Stimulated activated CD4-positive, alpha-beta T cell treated with anti-CD3 and anti-CD28 coated beads, Interleukin-4, amount 100 ng/mL, for 1 hour (primary cell): ENCODE results near the gene YPEL1.
"Not testable (repeated sequence)": the region's sequence is repeated elsewhere in the genome, so short reads cannot be mapped to it uniquely, and the experiment has no call there.

ENCODE experiments used
- DNase-seq: peaks from one replicate; pipeline ENCODE4 v3.0.0-alpha.2; 2020

YPEL1 gene

DNA sequence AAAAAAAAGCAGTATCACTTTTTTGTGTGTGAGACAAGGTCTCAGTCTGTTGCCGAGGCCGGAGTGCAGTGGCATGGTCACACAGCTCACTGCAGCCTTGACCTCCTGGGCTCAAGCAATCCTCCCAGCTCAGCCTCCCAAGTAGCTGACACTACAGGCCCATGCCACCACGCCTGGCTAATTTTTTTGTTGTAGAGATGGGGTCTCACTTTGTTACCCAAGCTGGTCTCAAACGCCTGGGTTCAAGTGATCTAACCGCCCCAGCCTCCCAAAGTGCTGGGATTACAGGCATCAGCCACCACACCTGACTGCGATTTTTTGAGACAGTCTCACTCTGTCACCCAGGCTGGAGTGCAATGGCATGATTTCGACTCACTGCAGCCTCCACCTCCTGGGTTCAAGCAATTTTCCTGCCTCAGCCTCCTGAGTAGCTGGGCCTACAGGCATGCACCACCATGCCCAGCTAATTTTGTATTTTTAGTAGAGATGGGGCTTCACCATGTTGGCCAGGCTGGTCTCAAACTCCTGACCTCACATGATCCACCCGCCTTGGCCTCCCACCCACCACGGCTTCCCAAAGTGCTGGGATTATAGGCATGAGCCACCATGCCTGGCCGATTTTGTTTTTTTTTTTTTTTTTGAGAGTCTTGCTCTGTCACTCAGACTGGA, 15.3 kb downstream of the YPEL1 start:
- not testable (repeated sequence) for DNase-seq

- no peak for DNase-seq
Observed at GRCh38 chr22:21719024-21719423, 16.6 kb downstream of the YPEL1 start.

DNA sequence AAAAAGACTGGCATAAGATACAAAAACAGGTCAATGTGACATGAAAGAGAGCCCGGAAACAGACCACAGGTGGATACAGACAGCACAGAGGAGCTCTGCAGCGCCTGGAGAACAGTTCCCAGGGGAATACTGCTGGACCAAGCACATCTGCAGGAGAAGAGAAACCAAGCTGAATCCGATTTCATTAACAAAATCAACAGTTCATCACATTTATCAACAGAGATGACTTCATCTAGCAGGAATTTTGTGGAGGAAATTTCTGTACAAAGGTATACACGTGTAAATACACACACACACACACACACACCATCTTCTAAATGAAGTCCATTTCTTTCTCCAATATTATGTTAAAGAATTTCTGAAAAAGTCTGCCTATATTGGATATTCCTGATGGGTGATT, 17.1 kb downstream of the YPEL1 start:
- no peak for DNase-seq

DNA sequence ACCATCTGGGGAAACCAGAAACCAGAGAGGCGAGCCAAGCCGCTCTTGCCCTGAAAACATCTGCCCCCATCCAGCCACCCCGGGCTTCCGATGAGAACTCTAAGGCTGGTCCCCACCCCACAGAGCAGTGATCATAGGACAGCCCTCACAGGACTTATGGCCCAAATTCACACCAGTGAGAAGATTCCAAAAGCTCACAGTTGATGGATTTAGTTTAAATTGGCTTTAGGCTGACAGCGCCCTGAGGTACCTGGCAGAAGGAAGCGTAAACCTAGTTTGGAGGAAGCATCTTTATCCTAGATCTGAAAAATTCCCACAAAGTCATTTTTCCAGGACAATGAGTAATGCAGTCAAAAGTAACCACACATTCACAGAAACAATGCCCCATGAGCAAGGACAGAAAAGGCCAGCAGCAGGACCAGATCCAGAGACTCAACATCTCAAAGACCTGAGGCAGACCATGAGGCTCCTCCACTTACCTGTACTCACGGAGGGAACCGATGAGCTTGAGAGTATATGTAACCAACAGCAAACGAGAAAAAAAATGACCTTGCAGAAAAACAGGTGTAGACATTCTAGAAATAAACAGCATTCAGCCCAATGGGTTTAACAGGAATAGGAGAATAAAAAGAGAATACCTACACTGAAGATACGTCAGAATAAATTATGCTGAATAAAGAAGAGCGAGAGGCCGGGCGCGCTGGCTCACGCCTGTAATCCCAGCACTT, 19.0 kb downstream of the YPEL1 start:
- not testable (repeated sequence) for DNase-seq

GRCh38 chr22:21714786-21715185, 20.8 kb downstream of the YPEL1 start:
- no peak for DNase-seq

- no peak for DNase-seq
Observed at GRCh38 chr22:21714059-21714770, 21.4 kb downstream of the YPEL1 start.

- no peak for DNase-seq
Observed at GRCh38 chr22:21713428-21714058, 22.1 kb downstream of the YPEL1 start.

- peak; percentile 50 for DNase-seq
Observed at GRCh38 chr22:21712751-21713427, 22.7 kb downstream of the YPEL1 start.

DNA sequence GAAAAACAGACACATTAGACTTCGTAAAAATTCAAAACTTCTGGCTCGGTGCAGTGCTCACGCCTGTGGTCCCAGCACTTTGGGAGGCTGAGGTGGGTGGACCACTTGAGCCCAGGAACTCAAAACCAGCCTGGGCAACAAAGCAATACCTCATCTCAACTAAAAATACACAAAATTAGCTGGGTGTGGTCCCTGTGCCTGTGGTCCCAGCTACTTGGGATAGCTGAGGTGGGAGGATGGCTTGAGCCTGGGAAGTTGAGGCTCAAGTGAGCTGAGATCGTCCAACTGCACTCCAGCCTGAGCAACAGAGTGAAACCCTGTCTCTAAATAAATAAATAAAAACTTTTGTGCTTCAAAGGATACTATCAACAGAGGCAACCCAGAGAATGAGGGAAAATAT, 23.7 kb downstream of the YPEL1 start:
- no peak for DNase-seq

GRCh38 chr22:21710156-21710555, 25.4 kb downstream of the YPEL1 start:
- DNase-seq, result no peak

DNA sequence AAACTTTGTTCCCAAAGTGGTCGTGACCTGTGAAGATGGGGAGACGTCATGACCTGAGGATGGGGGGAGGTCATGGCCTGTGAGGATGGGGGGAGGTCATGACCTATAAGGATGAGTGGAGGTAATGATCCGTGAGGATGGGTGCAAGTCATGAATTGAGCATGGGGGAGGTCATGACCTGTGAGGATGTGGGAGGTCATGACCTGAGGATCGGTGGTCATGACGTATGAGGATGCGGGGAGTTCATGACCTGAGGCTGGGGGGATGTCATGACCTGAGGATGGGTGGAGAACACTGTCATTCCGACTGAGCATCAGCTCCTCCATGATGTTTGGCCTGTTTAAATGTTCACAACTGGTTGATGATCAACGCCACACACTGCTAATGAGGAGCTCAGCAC, 25.9 kb downstream of the YPEL1 start:
- DNase-seq, result no peak

DNA sequence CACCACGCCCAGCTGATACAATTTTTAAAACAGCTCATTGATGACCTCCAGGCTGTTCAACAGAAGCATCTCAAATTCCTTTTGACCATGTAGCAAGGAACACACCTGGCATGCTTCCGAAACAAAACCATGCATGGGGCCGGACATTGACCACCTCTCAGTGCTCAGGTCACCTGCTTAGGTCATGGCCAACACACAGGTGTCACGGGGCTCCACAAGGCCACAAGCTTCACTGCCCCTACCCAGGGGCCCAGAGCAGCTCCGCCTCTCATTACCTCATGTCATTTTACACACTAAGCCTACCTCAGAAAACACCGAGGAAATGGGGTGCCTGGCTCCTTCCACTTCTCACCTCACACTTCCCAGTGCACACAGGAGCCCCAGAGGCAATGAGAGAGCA, 26.6 kb downstream of the YPEL1 start:
- DNase-seq, result no peak

DNA sequence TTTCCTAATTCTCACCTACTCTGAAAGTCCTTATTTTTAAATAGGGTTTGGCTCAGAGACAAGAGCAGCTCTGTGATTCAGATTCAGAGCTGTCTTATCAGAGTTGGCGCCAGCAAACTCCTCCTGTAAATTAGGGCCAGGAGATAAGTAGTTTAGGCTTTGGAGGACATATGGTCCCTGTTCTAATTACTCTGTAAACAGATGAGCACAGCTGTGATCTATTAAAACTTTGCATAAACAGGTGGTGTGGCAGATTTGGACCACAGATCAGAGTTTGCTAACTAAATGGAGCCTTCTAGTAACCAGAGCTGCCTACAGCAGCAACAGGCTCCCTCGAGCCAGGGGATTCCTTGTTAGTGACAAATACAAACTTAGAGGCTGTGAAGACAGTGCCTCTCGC, 27.9 kb downstream of the YPEL1 start:
- DNase-seq, result no peak

DNA sequence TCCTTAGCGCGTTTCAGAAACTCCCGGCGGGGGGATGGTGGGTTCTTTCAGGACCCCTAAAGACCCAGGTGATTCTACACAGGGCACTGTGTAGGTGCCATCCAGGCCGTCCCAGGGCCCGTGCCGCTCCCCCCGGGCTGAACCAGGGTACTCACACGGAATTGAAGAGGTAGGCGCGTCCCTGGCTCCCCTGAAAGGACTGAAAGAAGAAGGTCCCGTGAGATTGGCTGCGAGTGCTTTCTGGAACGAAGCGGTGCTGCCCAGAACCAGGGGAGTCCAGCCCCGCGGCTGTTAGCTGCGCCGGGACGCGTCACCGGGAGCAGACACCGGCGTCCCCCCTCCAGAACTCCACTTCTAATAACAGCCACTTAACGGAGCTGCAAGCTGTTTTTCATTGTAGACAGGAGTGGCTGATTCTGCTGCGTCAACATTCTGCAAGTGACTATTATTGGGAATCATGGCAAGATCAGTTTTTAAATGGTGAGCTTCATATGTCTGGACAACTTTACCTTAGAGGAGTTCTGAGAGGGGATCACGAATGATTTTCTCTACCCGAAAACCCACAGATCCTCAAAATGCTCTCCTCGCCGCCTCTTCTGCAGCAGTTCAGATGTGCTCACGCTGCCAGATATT, 31.8 kb downstream of the YPEL1 start:
- DNase-seq, result no peak

DNA sequence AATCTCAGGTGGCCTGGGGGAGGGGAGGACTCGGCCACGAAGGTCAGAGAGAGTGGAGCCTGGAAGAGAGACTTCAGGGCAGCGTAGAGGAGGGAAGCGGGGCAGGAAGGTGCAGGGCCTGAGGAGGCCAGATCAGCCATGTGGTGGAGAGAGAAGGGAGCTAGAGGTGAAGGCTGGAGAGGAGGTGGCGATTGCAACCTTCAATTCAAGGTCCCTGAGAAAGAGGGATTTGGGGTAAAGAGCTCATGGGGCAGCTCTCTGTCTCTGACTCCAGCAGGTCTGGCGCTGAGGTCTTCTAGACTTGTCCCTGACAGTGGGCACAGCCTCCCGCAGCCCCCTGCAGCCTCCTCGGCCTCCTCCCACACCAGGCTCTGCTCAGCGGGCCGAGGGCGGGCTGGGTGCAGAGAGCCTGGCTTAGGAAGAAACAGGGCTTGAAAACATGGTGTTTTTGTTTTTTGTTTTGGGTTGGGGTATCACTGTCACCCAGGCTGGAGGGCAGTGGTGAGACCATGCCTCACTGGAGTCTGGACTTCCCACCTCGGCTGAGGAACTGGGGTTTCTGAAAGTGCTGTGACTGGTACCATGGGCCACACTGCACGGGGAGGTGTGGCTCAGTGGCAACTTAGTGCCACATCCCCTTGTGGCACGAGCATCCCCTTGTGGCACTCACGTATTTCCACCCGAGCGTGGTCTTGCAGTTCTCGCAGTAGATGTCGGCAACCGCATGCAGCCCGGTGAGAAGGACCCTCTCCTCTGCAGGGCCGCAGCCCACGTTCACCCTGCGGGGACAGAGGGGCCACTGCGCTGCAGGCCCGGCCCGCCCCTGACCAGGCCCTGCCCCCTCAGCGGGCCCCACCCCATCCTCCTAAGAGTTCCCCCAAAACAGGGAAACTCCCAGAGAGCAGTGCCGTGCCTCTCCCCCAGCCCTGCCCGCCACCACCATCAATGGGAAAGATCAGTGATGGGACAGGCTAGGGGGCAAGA, 32.6 kb downstream of the YPEL1 start:
- no peak for DNase-seq

DNA sequence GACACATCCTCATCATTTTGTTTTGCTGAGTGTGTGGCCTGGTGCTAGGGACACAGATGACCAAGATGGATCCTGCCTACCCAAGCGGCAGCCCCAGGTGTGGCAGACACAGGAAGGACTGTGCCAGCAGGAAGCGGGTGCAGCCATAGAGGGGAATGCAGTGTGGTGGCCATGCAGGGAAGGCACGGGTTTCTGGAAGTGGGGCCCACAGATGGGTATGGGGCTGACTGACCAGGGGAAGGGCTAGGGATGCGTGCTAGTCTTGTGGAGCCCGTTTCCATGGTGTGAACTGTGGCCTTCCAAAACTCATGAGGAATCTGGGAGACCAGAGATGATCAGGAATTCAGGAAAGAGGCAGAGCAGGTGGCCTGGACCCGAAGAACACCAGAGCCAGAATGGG, 33.5 kb downstream of the YPEL1 start:
- DNase-seq, result no peak

DNA sequence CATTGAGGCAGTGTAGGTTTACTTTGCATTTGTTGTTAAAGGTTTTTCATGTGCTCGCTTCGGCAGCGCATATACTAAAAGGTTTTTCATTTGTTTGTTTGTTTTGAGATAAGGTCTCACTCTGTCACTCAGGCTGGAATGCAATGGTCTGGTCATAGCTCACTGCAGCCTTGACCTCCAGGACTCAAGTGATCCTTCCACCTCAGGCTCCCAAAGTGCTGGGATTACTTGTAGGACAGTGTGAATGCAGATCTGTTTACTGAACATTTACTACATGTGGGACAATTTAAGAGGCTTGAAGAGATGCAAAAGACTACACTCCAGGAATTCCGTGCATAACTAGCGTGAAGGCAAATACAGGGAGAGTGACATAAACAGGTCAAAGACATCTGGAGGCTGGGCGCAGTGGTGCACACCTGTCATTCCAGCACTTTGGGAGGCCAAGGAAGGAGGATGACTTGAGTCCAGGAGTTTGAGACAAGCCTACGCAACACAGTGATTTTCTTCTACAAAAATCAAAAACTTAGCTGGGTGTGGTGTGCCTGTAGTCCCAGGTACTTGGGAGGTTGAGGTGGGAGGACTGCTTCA, 34.1 kb downstream of the YPEL1 start:
- DNase-seq, result no peak

DNA sequence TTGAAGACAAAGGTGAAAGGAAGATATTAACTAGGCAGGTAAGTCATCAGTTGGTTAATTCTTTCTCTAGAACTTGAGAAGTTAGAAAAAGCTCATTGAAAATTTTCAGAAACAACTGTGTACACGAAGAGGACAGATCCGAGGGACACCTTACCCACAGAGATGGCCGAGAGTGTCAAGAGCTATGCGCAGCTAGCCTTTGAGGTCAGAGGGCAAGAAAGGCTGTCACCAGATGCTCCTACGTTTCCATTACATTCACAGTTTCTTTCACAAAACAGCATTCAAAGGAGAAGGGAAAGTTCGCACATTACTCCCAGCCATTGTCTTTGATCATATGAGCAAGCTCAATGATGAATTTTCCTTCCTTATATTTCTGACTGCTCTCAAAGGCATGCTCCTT, 34.8 kb downstream of the YPEL1 start:
- no peak for DNase-seq

DNA sequence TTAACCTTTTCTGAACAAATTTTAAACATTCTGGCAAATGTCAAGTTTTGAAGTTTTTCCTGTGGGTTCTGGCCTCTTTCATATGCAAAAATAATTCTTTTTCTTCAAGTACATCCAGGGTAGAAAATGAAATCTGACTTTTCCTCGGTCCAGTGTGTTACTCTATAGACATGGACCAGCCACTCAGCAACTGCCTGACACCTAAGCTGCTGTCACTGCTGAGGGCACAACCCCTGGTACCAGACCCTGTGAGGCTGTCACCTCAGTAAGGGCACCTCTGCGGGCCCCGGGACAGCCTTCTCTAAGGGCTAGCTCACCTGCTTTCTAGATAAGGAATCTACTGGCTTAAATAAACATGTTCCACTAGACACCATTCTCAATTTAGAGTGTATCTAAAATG, 36.0 kb downstream of the YPEL1 start:
- no peak for DNase-seq

DNA sequence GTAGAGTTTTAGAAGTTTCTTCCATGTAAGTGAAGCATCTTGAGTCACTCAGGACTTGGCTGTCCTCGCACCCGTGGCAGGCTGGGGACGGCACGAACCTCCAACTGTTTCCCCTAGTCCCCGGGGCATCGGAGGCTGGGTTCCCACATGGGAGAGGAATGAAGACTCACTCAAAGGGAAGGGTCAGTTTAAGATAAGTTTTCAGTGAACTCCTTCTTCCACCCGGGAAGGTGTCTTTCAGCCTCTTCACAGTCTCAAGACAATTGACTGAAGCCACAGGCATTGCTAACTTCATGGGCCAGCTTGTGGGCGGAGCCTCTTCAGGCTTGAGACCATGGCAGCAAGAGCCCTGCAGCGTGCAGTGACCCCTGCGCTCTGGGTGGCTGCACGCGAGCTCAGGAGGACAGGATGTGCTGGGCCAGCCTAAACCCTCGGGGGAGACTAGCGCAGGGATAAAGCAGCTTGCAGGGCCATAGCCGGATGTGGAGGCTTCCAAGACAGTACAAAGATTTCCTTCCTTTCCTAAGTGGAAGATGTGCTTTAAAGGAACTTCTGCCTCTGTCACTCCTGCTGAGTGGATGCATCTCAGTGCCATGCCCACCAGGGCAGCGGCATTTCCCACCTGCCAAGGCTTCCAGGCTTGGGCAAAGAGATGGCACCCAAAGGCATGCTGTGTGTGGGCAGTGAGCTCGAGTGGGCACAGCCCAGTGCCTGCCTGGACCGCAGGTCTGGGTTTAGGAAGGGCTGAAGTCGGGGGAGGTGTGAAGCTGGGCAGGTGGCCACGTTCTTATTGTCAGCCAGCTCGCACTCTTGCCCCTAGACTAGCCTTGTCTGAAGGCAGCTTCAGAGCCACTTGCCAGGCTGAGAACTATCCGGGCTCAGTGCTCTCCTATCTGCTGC, 36.9 kb downstream of the YPEL1 start:
- no peak for DNase-seq
